ENCODE data around the gene SOX6.

DNA sequence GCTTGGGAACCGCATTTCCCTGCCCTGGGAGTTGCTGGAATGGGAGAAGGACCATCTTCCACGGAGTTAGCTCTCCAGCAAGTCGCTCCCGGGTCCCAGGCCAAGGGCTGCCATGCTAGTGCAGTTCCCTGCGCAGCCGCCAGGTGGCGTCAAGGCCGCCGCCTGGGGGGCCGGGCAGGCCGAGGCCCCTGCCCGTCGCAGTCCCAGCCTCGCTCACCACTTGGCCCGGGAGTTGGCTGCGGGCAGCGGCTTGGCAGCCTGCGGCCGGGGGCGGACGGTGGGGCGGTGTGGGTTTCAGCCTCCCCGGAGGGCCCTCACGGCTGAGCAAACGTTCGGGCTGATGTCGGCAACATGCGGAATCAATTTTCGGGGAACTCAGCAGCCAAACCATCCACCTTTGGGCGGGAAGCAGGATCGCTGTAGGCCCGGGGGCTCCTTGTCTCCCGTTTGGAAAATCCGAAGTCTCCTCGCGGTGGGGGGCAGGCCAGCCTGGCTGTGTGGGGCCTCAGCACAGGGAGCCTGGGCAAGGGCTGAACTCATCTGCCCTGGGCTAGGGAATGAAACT is 415.1 kb downstream of the SOX6 start:
- TF ChIP-seq, protein P1, sequence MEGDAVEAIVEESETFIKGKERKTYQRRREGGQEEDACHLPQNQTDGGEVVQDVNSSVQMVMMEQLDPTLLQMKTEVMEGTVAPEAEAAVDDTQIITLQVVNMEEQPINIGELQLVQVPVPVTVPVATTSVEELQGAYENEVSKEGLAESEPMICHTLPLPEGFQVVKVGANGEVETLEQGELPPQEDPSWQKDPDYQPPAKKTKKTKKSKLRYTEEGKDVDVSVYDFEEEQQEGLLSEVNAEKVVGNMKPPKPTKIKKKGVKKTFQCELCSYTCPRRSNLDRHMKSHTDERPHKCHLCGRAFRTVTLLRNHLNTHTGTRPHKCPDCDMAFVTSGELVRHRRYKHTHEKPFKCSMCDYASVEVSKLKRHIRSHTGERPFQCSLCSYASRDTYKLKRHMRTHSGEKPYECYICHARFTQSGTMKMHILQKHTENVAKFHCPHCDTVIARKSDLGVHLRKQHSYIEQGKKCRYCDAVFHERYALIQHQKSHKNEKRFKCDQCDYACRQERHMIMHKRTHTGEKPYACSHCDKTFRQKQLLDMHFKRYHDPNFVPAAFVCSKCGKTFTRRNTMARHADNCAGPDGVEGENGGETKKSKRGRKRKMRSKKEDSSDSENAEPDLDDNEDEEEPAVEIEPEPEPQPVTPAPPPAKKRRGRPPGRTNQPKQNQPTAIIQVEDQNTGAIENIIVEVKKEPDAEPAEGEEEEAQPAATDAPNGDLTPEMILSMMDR (IDR thresholded peaks at IDR 0.05), result peak; percentile 60 to 95 (median 78)
- TF ChIP-seq POLR2A (IDR thresholded peaks at IDR 0.05), result no peak
